Thyroid gland (tissue), 4 donors: ENCODE measurements around the gene TRIM17. TPM values are rescaled to one million over a fixed set of nuclear protein-coding genes. Genes with fewer than 3 reads are reported as not detected.

Source experiments
- DNase-seq, 2 donors: peaks; one replicate each; pipeline ENCODE4 v3.0.0-alpha.2; 2019
- H3K27ac ChIP-seq, 3 donors: fragments of 200-600 bp; sonication (generic); 1 replicate in 2 of 3; 2 replicates in 1 of 3; pipeline ENCODE4 v1.5.1; 2016 to 2019; ENCODE audit warnings: mild to moderate bottlenecking in 1 of 3, moderate library complexity in 1 of 3
- H3K27me3 ChIP-seq: fragments of 200-600 bp; sonication (generic); one replicate; pipeline ENCODE4 v1.5.1; 2019
- H3K36me3 ChIP-seq, 2 donors: fragments of 200-600 bp; sonication (generic); one replicate each; pipeline ENCODE4 v1.5.1; 2016 to 2019
- H3K4me1 ChIP-seq, 2 donors: fragments of 200-600 bp; sonication (generic); one replicate each; pipeline ENCODE4 v1.5.1; 2017 to 2019
- H3K4me3 ChIP-seq, 3 donors: fragments of 200-600 bp; sonication (generic); replicated peaks in 1 of 3; 1 replicate in 2 of 3; 2 replicates in 1 of 3; pipeline ENCODE4 v1.5.1; 2016; ENCODE audit warnings: mild to moderate bottlenecking in 1 of 3
- H3K9me3 ChIP-seq: fragments of 200-600 bp; sonication (generic); one replicate; pipeline ENCODE4 v1.5.1; 2017
- POLR2A ChIP-seq, 2 donors: fragments of 450-650 bp; IDR thresholded peaks; one replicate each; pipeline ENCODE4 v1.6.1; 2017; ENCODE audit warnings: antibody characterized with exemption in 2 of 2, mild to moderate bottlenecking in 2 of 2, moderate library complexity in 1 of 2
- WGBS, 2 donors: methylation state at CpG; one replicate each; pipeline ENCODE4 v1.1.5; 2017; 5-methylcytosine and 5-hydroxymethylcytosine counted together
- intact Hi-C: fragments of 100-400 bp; cut with DNase I; formaldehyde crosslinking; loops from one replicate; pipeline ENCODE4 v1.15.1; 2023
- total RNA-seq, 4 donors: library from RNA; depleted of rRNA; stranded (reverse); fragments of >200 nt; gene quantifications; one replicate each; pipeline ENCODE4 v1.2.3, GENCODE V29; 2016
- TF ChIP-seq, protein P1 (sequence below), 6 experiments: fragments of 200-600 bp in 3 of 6; fragments of 450-650 bp in 3 of 6; sonication (generic) in 3 of 6; IDR thresholded peaks; one replicate each; pipeline ENCODE4 v1.5.1; 2016 to 2019; ENCODE audit warnings: antibody characterized with exemption in 6 of 6, mild to moderate bottlenecking in 2 of 6, inconsistent platforms in 1 of 6, moderate library complexity in 1 of 6

Gene TRIM17
- total RNA-seq, 4 donors from 2014 or later: 1.3 to 2.8 (median 2.8) TPM; not detected in 1

DNA sequence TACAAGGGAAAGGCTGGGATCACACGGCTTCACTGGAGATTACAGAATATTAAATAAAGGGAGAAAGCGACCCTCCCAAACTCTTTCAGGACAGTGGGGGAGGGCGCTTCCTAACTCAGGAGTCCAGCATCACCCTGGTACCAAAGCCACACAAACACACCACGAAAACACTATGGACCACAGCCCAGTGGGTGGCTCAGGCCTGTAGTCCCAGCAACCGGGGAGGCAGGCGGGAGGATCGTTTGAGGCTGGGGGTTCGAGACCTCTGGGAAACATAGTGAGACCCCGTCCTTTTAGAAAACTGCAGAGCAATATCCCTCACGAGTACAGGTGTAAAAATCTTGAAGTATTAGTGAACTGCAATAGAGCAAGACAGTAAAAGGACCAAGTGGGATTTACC lies 26.0 kb downstream of the TRIM17 start:
- TF ChIP-seq, protein P1, sequence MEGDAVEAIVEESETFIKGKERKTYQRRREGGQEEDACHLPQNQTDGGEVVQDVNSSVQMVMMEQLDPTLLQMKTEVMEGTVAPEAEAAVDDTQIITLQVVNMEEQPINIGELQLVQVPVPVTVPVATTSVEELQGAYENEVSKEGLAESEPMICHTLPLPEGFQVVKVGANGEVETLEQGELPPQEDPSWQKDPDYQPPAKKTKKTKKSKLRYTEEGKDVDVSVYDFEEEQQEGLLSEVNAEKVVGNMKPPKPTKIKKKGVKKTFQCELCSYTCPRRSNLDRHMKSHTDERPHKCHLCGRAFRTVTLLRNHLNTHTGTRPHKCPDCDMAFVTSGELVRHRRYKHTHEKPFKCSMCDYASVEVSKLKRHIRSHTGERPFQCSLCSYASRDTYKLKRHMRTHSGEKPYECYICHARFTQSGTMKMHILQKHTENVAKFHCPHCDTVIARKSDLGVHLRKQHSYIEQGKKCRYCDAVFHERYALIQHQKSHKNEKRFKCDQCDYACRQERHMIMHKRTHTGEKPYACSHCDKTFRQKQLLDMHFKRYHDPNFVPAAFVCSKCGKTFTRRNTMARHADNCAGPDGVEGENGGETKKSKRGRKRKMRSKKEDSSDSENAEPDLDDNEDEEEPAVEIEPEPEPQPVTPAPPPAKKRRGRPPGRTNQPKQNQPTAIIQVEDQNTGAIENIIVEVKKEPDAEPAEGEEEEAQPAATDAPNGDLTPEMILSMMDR (IDR thresholded peaks at IDR 0.05): no peak
- no peak for TF ChIP-seq POLR2A (IDR thresholded peaks at IDR 0.05)
- Histone ChIP-seq H3K27ac (no peak overlapping the region), H3K4me1 (peaks cover 0 to 3% of the 10 kb centered on the region in 2 donors), H3K27me3 (no peaks in the 10 kb centered on the region), H3K9me3 (no peaks in the 10 kb centered on the region), H3K4me3 (no peak overlapping the region), H3K36me3 (peaks cover 9 to 13% of the 10 kb centered on the region in 2 donors)
- intact Hi-C loops: no loop called here
- DNase-seq: no peak
- WGBS, 2 donors: 86 to 87% methylated on average over 10 of the region's 10 CpGs

GRCh38 chr1:228387321-228387720 lies 29.3 kb downstream of the TRIM17 start:
- H3K4me3 ChIP-seq: no peak overlapping the region
- no peak for TF ChIP-seq POLR2A (IDR thresholded peaks at IDR 0.05)
- TF ChIP-seq, protein P1 (IDR thresholded peaks at IDR 0.05): no peak
- intact Hi-C loops: no loop called here
- H3K4me1 ChIP-seq: no peaks in the 10 kb centered on the region
- no peak overlapping the region for H3K27ac ChIP-seq
- no peaks in the 10 kb centered on the region for H3K36me3 ChIP-seq
- H3K27me3 ChIP-seq: no peaks in the 10 kb centered on the region
- no peaks in the 10 kb centered on the region for H3K9me3 ChIP-seq
- no peak for DNase-seq

DNA sequence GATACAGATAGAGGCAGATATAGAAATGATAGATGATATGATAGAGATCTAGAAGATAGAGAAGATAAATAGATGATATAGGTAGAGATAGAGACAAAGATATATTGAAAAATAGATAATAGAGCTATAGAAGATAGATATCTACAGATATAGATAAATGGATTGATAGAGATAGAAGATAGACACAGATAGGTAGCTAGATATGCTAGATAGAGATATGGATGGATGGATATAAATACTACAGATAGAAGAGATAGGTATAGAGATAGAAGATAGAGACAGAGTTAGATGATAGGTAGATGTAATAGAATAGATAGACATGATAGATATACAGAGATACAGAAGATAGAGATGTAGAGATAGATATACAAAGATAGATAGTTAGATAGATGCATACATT lies 31.4 kb downstream of the TRIM17 start:
- DNase-seq: no peak
- Histone ChIP-seq H3K4me1 (no peaks in the 10 kb centered on the region), H3K27ac (no peak overlapping the region), H3K4me3 (no peak overlapping the region), H3K9me3 (no peaks in the 10 kb centered on the region), H3K27me3 (no peaks in the 10 kb centered on the region), H3K36me3 (no peaks in the 10 kb centered on the region)
- TF ChIP-seq, protein P1 (IDR thresholded peaks at IDR 0.05): no peak
- no peak for TF ChIP-seq POLR2A (IDR thresholded peaks at IDR 0.05)
- intact Hi-C loops: no loop called here

- Histone ChIP-seq H3K4me1 (peaks cover 7 to 9% of the 10 kb centered on the region in 2 donors), H3K36me3 (no peaks in the 10 kb centered on the region), H3K9me3 (no peaks in the 10 kb centered on the region), H3K27ac (no peak overlapping the region), H3K4me3 (no peak overlapping the region), H3K27me3 (no peaks in the 10 kb centered on the region)
- no peak for TF ChIP-seq POLR2A (IDR thresholded peaks at IDR 0.05)
- TF ChIP-seq, protein P1 (IDR thresholded peaks at IDR 0.05): no peak
- 85 to 89% methylated on average over 2 of the region's 2 CpGs for WGBS, 2 donors
- no peak for DNase-seq
- intact Hi-C loops: no loop called here
Observed at GRCh38 chr1:228383773-228384172, 32.9 kb downstream of the TRIM17 start.

DNA sequence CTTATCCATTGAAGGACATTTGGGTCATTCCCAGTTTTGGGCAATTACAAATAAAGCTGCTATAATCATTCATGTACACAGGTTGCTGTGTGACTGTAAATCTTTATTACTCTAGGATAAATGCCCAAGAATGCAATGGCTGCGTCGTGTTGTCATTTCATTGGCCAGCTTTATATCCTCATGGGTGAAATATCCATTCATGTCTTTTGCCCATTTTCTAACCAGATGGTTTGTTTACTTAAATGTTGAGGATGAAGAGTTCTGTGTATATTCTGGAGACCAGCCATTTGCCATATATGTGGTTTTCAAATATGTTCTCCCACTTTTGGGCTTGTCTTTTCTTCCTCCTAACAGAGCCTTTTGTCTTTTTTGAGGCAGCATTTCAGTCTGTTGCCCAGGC lies 35.3 kb downstream of the TRIM17 start:
- no peak overlapping the region for H3K4me3 ChIP-seq
- H3K27me3 ChIP-seq: no peaks in the 10 kb centered on the region
- TF ChIP-seq, protein P1 (IDR thresholded peaks at IDR 0.05): no peak
- no peak for TF ChIP-seq POLR2A (IDR thresholded peaks at IDR 0.05)
- intact Hi-C loops: no loop called here
- 94 to 97% methylated on average over 2 of the region's 2 CpGs for WGBS, 2 donors
- no peaks in the 10 kb centered on the region for H3K9me3 ChIP-seq
- DNase-seq: no peak
- no peak overlapping the region for H3K27ac ChIP-seq
- no peaks in the 10 kb centered on the region for H3K36me3 ChIP-seq
- peaks cover 12 to 16% of the 10 kb centered on the region in 2 donors for H3K4me1 ChIP-seq
